HG03175 (cell line): ENCODE results near the gene ZNF548.
"Not testable (repeated sequence)": the region's sequence is repeated elsewhere in the genome, so short reads cannot be mapped to it uniquely, and the experiment has no call there.

Source experiments
- ATAC-seq: cut with Tn5 transposase; IDR thresholded peaks from one replicate; pipeline ENCODE4 v1.9.1; 2021; ENCODE audit warnings: mild to moderate bottlenecking, moderate library complexity; ENCODE audit not compliant: unreplicated experiment

Gene ZNF548

DNA sequence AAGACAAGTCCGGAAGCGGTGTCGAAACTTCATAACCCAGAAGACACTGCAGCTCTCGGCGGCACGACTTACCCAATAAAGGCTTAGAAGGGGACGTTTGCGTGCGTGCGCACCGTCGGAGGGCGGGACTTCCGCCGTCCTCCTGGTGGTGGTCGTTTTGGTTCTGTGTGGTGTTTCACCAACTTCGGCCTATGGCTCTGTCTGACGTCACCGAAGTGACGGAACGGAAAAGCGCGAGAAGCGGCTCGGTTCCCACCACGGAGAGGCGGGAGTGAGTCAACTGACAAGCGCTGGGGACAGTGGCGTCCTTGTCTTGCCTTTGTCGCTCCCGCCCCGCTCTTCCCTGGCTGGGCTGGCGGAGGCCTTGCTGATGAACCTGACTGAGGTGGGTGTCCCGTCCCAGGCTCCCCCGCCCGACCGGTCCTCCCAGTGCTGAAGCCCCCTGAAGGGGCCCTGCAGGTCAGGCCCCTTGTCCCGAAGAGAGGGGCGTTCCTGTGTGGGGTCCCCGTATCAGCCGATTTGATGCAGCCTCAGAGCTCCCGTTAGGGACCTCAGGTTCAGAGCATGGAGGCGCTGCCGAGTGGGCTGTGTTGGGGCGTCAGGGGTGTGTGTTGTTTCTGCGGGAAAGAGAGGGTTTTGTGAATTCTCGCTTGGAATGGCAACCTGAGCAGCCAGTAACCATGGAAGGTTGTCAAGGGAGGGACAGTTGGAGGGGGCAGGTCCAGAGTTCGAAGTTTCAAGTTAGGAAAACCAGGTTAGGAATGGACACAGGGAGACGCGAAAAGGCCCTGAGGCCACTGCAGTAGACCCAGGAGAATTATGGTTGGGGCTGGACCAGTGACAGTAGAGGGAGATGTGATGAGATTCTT lies at the start of gene ZNF548:
ZNF548 (plus strand) TSS at position 125 of the 869 bp plus-strand sequence; CDS start at position 371, 246 bp downstream.
- peak; percentile 98 for ATAC-seq

- ATAC-seq = no peak
Observed at GRCh38 chr19:57342582-57342981, 47.1 kb upstream of the ZNF548 start.

DNA sequence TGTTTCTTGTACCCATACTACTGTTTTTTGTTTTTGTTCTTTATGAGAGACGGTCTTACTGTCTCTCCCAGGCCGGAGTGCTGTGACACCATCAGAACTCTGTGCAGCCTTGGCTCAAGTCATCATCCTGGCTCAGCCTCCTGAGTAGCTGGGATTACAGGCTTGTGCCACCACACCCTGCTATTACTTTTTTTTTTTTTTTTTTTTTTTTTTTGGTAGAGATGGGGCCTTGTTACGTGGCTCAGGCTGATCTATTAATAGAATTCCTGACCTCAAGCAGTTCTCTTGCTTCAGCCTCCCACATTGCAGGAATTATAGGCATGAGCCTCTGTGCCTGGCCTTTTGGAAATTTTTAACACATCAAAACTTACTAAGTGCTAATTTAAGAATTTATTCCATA lies 41.5 kb upstream of the ZNF548 start:
- no peak for ATAC-seq

DNA sequence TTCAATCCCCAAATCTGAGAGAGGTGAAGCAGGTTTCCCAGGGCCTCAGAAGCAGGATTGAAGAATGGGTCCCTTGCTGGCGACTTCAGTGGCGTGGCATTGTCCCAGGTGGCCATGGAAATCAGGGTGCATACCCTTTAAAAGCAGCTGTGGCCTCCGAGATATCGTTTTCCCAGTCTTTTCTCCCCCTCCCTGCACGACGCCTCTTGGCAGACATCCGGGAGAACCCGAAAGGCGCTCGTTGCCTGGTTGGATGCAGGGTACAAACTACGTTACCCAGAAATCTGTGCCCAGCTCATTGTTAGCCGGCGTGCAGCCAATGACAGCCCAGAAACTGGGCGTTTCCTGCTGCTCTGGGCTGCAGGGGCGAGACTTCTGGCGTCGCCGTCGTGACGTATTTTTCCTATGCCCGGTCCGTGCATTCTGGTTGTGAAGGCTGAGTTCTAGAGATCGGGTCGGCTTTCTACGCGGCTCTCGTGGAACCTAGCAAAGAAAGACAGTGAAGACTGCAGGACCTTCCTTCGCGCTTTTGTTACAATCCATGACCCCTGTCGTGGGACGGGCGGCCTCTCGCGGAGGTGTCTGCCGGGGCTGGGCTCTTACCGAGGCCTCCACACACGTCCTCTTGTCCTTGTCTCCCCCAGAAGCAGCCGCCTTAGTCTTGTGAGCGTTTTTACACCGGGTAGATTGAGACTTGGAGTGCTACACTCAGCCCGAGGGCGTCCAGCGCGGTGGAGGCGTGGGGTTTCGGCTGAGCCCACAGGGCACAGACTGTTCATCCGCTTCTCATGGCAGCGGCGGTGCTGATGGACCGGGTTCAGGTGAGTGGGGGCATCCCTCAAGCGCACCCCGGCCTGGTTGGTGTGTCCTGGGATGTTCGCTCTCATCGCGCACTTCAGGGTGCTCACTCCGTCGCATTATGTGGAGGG lies 38.5 kb upstream of the ZNF548 start, which contains the start of gene ZNF304:
ZNF304 (plus strand) TSS at position 395 of the 929 bp plus-strand sequence; CDS start at position 789, 394 bp downstream.
- peak; percentile 97 for ATAC-seq

- no peak for ATAC-seq
Observed at GRCh38 chr19:57351867-57352266, 37.8 kb upstream of the ZNF548 start.

GRCh38 chr19:57355916-57356315 lies 33.7 kb upstream of the ZNF548 start:
- no peak for ATAC-seq

DNA sequence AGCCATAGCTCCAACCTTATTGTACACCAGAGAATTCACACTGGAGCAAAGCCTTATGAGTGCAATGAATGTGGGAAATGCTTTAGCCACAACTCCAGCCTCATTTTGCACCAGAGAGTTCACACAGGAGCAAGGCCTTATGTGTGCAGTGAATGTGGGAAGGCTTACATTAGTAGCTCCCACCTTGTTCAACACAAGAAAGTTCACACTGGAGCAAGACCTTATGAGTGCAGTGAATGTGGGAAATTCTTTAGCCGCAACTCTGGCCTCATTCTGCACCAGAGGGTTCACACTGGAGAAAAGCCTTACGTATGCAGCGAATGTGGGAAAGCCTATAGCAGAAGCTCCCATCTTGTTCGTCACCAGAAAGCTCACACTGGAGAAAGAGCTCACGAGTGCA lies 32.2 kb upstream of the ZNF548 start:
- no peak for ATAC-seq

- no peak for ATAC-seq
Observed at GRCh38 chr19:57359300-57359699, 30.4 kb upstream of the ZNF548 start.

DNA sequence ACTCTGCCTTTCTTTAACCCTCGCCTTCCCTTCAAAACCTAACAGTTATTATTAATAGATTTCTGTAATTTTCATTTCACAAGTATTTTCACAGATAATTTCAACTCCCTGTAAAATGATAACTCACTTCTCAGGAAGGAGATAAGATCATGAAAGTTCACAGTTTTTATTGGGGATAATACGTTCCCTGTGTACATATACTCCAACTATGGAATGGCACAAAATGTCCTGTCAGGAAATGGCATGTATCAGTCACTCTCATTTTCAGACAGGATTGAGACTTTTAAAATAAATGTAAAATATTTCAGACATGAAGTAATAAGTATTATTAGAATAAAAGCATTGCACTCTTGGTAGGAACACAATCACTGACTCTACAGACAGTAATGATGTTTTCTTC lies 27.2 kb upstream of the ZNF548 start:
- ATAC-seq = no peak

- peak; percentile 96 for ATAC-seq
Observed at GRCh38 chr19:57362997-57363687, 26.5 kb upstream of the ZNF548 start, which contains the start of the genes TRAPPC2B and ZNF547. TSS of gene TRAPPC2B (plus strand) at chr19:57363551. CDS start at chr19:57364834, 1,283 bp downstream. TSS of gene ZNF547 (plus strand) at chr19:57363551. CDS start at chr19:57368556, 5,005 bp downstream.

- ATAC-seq = peak; percentile 11
Observed at GRCh38 chr19:57363688-57364181, 25.9 kb upstream of the ZNF548 start.

- no peak for ATAC-seq
Observed at GRCh38 chr19:57366776-57367175, 22.9 kb upstream of the ZNF548 start.

DNA sequence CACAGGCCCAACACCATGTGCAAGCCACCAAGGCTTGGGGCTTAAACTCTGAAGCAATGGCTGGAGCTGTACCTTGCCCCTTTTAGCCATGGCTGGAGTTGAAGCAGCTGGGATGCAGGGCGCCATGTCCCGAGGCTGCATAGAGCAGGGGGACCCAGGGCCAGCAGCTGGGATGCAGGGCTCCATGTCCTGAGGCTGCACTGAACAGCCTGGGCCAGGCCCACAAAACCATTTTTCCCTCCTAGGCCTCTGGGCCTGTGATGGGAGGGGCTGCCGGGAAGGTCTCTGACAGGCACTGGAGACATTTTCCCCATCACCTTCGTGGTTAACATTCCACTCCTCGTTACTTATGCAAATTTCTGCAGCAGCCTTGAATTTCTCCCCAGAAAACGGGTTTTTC lies 15.5 kb upstream of the ZNF548 start:
- no peak for ATAC-seq

- not testable (repeated sequence) for ATAC-seq
Observed at GRCh38 chr19:57374647-57375046, 15.0 kb upstream of the ZNF548 start.

DNA sequence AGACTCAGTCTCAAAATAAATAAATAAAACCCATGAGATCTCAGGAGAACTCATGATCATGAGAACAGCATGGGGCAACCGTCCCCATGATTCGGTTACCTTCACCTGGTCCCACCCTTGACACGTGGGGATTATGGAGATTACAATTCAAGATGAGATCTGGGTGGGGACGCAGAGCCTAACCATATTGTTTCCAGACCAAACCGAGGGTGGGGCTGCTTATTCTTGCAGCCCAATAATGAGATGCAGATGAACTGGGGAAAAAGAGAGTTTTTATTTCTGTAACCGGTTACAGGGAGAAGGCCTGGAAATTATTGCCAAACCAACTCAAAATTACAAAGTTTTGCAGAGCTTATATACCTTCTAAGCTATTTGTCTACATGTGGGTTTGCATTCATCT lies 13.5 kb upstream of the ZNF548 start:
- no peak for ATAC-seq

- no peak for ATAC-seq
Observed at GRCh38 chr19:57377498-57378146, 12.0 kb upstream of the ZNF548 start.

- ATAC-seq = no peak
Observed at GRCh38 chr19:57380923-57381322, 8.7 kb upstream of the ZNF548 start.

GRCh38 chr19:57382806-57383488 lies 6.7 kb upstream of the ZNF548 start:
- ATAC-seq = no peak

DNA sequence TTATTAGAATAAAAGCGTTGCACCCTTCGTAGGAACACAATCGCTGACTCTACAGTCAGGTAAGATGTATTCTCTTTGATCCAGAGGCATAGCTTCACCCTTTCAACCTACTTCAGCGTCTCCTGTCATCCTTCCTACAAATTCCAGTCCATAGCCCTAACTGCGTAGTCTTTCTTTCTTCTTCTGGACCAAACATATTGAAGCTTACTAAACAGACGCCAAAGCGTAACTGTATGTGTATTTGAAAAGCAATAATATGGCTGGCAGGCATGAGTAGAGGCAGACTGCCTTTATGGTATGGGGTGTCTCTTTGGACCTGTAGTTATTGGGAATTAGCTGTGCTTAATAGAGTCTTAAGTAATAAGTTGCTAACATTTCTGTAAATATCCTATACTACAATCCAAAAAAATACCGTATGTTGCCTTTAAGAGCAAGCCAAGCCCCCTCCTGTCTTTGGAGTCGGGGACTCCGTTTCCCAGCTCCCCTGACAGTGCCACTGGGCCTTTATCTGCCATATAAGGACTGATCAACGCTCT lies 392 bp upstream of the ZNF548 start:
- no peak for ATAC-seq
